GM23338 (cell line): Measurements from ENCODE around the gene ARL2. TPM values are rescaled to one million over a fixed set of nuclear protein-coding genes. Genes with fewer than 3 reads are reported as not detected.

ENCODE experiments used
- ATAC-seq: fragments of 200-7000 bp; cut with Tn5 transposase; 3 replicates; pipeline ENCODE4 v1.9.1; 2020
- DNase-seq: peaks from one replicate; pipeline ENCODE4 v3.0.0-alpha.2; 2015; ENCODE audit warnings: low spot score
- H2AFZ ChIP-seq: fragments of 200-600 bp; sonication (generic); 2 replicates; pipeline ENCODE4 v1.8.0; 2016; ENCODE audit warnings: antibody characterized with exemption, mild to moderate bottlenecking, moderate library complexity
- H3F3A ChIP-seq: fragments of 200-600 bp; sonication (generic); replicated peaks from 2 replicates; pipeline ENCODE4 v1.8.0; 2017; ENCODE audit warnings: antibody characterized with exemption, mixed run types, low read depth
- H3K27ac ChIP-seq: fragments of 200-600 bp; sonication (generic); 2 replicates; pipeline ENCODE4 v1.6.1; 2016; ENCODE audit warnings: low read depth
- H3K27me3 ChIP-seq: fragments of 200-600 bp; sonication (generic); 2 replicates; pipeline ENCODE4 v1.8.0; 2016; ENCODE audit warnings: mild to moderate bottlenecking, mixed run types, moderate library complexity; ENCODE audit not compliant: insufficient read depth
- H3K36me3 ChIP-seq: fragments of 200-600 bp; sonication (generic); 2 replicates; pipeline ENCODE4 v1.8.0; 2016; ENCODE audit warnings: mild to moderate bottlenecking; ENCODE audit not compliant: insufficient read depth
- H3K4me1 ChIP-seq: fragments of 200-600 bp; sonication (generic); 2 replicates; pipeline ENCODE4 v1.8.0; 2016; ENCODE audit warnings: mild to moderate bottlenecking, moderate library complexity; ENCODE audit not compliant: insufficient read depth
- H3K4me2 ChIP-seq: fragments of 200-600 bp; sonication (generic); 2 replicates; pipeline ENCODE4 v1.7.1; 2017; ENCODE audit warnings: mixed run types
- H3K4me3 ChIP-seq: fragments of 200-600 bp; sonication (generic); 2 replicates; pipeline ENCODE4 v1.6.1; 2016; ENCODE audit warnings: mixed run types
- H3K79me2 ChIP-seq: fragments of 200-600 bp; sonication (generic); replicated peaks from 2 replicates; pipeline ENCODE4 v1.8.0; 2017; ENCODE audit warnings: mild to moderate bottlenecking; ENCODE audit not compliant: insufficient read depth
- H3K9me2 ChIP-seq: fragments of 200-600 bp; sonication (generic); 2 replicates; pipeline ENCODE4 v1.8.0; 2017; ENCODE audit not compliant: insufficient read depth
- H4K20me1 ChIP-seq: fragments of 200-600 bp; sonication (generic); replicated peaks from 2 replicates; pipeline ENCODE4 v1.8.0; 2017; ENCODE audit warnings: mild to moderate bottlenecking; ENCODE audit not compliant: insufficient read depth
- H3K27ac Mint-ChIP-seq: 2 replicates; pipeline ENCODE4 v1.8.0; 2020; ENCODE audit warnings: inconsistent platforms, mild to moderate bottlenecking, moderate library complexity, mixed read lengths
- H3K27me3 Mint-ChIP-seq: 3 replicates; pipeline ENCODE4 v1.8.0; 2022; ENCODE audit warnings: low read depth, mild to moderate bottlenecking, moderate library complexity, mixed read lengths, inconsistent platforms; ENCODE audit not compliant: insufficient read depth, poor library complexity
- H3K36me3 Mint-ChIP-seq: 3 replicates; pipeline ENCODE4 v1.8.0; 2021; ENCODE audit warnings: low read depth, mild to moderate bottlenecking, inconsistent platforms, moderate library complexity, mixed read lengths
- H3K4me1 Mint-ChIP-seq: 3 replicates; pipeline ENCODE4 v1.8.0; 2020; ENCODE audit warnings: mild to moderate bottlenecking, inconsistent platforms, mixed read lengths
- H3K4me3 Mint-ChIP-seq: 3 replicates; pipeline ENCODE4 v1.8.0; 2021; ENCODE audit warnings: moderate library complexity, mild to moderate bottlenecking, inconsistent platforms, mixed read lengths
- H3K9me3 Mint-ChIP-seq: 3 replicates; pipeline ENCODE4 v1.8.0; 2020; ENCODE audit warnings: moderate library complexity, mild to moderate bottlenecking, inconsistent platforms, mixed read lengths
- CREB1 ChIP-seq: fragments of 250-450 bp; sonication (Bioruptor Pico); IDR thresholded peaks from 2 replicates; pipeline ENCODE4 v1.5.0; 2020; ENCODE audit warnings: low read depth, mild to moderate bottlenecking, moderate library complexity
- EZH2 ChIP-seq: fragments of 200-600 bp; sonication (generic); IDR thresholded peaks from one replicate; pipeline ENCODE4 v1.8.0; 2017; ENCODE audit warnings: antibody characterized with exemption, mild to moderate bottlenecking, low read depth; ENCODE audit not compliant: unreplicated experiment
- EZH2phosphoT487 ChIP-seq: fragments of 200-600 bp; sonication (generic); IDR thresholded peaks from one replicate; pipeline ENCODE4 v1.8.1; 2018; ENCODE audit warnings: antibody characterized with exemption; ENCODE audit not compliant: unreplicated experiment
- JUNB ChIP-seq: IDR thresholded peaks from one replicate; pipeline ENCODE4 v1.6.1; 2016; ENCODE audit warnings: antibody characterized with exemption; ENCODE audit not compliant: unreplicated experiment
- NANOG ChIP-seq: IDR thresholded peaks from 2 replicates; pipeline ENCODE4 v1.6.1; 2016; ENCODE audit warnings: antibody characterized with exemption, borderline replicate concordance
- POLR2AphosphoS5 ChIP-seq: IDR thresholded peaks from 2 replicates; pipeline ENCODE4 v1.6.1; 2016; ENCODE audit warnings: antibody characterized with exemption, low read depth
- STAT1 ChIP-seq: IDR thresholded peaks from one replicate; pipeline ENCODE4 v1.6.1; 2016; ENCODE audit warnings: antibody characterized with exemption; ENCODE audit not compliant: unreplicated experiment
- ZNF114 ChIP-seq: fragments of 250-450 bp; sonication (Bioruptor Pico); IDR thresholded peaks from 2 replicates; pipeline ENCODE4 v1.5.0; 2020; ENCODE audit warnings: mild to moderate bottlenecking, moderate library complexity
- ZNF331 ChIP-seq: fragments of 250-450 bp; sonication (Bioruptor Pico); IDR thresholded peaks from 2 replicates; pipeline ENCODE4 v1.5.0; 2020; ENCODE audit warnings: low read depth, mild to moderate bottlenecking, moderate library complexity
- polyA plus RNA-seq: library from polyadenylated mRNA; unstranded; fragments of >200 nt; fragmentation: Nextera tagmentation; extraction: Ambion mirVana; gene quantifications from 2 replicates; pipeline ENCODE4 v1.2.1, GENCODE V29; 2016
- total RNA-seq: library from RNA; depleted of rRNA; stranded (reverse); fragments of >200 nt; shearing (Covaris generic); gene quantifications from 2 replicates; pipeline ENCODE4 v1.2.3, GENCODE V29; 2014
- TF ChIP-seq, protein P1 (sequence below): fragments of 250-450 bp; sonication (Bioruptor Pico); IDR thresholded peaks from 2 replicates; pipeline ENCODE4 v1.5.0; 2020; ENCODE audit warnings: mild to moderate bottlenecking, moderate library complexity
- TF ChIP-seq, protein P2 (sequence below), 2 experiments: fragments of 200-600 bp in 1 of 2; sonication (generic) in 1 of 2; conservative IDR thresholded peaks; 2 replicates each; pipeline versions ENCODE4 v1.5.1 to v1.6.1; 2016 to 2017; ENCODE audit warnings: antibody characterized with exemption in 2 of 2, low read depth in 2 of 2, mild to moderate bottlenecking in 2 of 2, moderate library complexity in 1 of 2
- TF ChIP-seq, protein P3 (sequence below): IDR thresholded peaks from 2 replicates; pipeline ENCODE4 v1.6.1; 2016; ENCODE audit warnings: antibody characterized with exemption
- TF ChIP-seq, protein P4 (sequence below): IDR thresholded peaks from one replicate; pipeline ENCODE4 v1.6.1; 2018; ENCODE audit warnings: antibody characterized with exemption; ENCODE audit not compliant: unreplicated experiment

The ARL2 gene
- total and polyA plus RNA-seq, 2 experiments from 2014 or later: 193 to 236 TPM

DNA sequence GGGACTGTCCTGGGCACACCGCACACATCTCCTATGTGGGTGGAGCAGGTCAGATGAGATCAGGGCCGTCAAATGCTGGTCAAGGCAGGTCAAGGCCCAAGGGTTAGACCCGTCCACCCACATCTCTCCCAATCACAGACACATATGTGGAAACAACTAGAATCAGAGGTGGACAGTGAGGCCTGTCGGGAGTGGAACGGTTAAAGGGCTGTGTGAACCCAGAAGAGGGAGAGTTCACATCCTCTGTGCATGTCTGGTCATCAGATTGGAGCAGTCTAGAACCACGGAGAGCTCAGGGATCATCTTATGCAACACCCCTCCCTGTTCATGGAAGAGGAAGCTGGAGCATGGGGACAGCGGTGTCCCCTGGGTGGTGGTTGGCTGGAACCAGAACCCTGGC lies 5.9 kb downstream of the ARL2 start:
- no peak overlapping the region for H3K4me3 Mint-ChIP-seq
- H3F3A ChIP-seq: 0 out of 2 replicates have a peak, but pooled peaks cover 6% of the 10 kb centered on the region
- no peaks in the 10 kb centered on the region; the same call in 1 of the 2 replicates for H3K4me1 ChIP-seq
- no peak for ATAC-seq
- H3K27ac ChIP-seq: no peak overlapping the region
- H3K4me1 Mint-ChIP-seq: peaks cover 6% of the 10 kb centered on the region; the same call in 1 of the 3 replicates
- H3K4me2 ChIP-seq: no peak overlapping the region
- peaks cover 42% of the 10 kb centered on the region for H3K36me3 Mint-ChIP-seq
- no peak for DNase-seq
- no peak overlapping the region for H3K4me3 ChIP-seq
- no peaks in the 10 kb centered on the region; the same call in 2 of the 3 replicates for H3K9me3 Mint-ChIP-seq
- H2AFZ ChIP-seq: no peak overlapping the region
- H4K20me1 ChIP-seq: 0 out of 2 replicates have a peak, but pooled peaks cover 2% of the 10 kb centered on the region
- H3K27me3 Mint-ChIP-seq: peaks cover 8% of the 10 kb centered on the region
- H3K27ac Mint-ChIP-seq: no peak overlapping the region
- H3K9me2 ChIP-seq: no peaks in the 10 kb centered on the region
- H3K36me3 ChIP-seq: no peaks in the 10 kb centered on the region
- H3K27me3 ChIP-seq: no peaks in the 10 kb centered on the region
- TF ChIP-seq, protein P1, sequence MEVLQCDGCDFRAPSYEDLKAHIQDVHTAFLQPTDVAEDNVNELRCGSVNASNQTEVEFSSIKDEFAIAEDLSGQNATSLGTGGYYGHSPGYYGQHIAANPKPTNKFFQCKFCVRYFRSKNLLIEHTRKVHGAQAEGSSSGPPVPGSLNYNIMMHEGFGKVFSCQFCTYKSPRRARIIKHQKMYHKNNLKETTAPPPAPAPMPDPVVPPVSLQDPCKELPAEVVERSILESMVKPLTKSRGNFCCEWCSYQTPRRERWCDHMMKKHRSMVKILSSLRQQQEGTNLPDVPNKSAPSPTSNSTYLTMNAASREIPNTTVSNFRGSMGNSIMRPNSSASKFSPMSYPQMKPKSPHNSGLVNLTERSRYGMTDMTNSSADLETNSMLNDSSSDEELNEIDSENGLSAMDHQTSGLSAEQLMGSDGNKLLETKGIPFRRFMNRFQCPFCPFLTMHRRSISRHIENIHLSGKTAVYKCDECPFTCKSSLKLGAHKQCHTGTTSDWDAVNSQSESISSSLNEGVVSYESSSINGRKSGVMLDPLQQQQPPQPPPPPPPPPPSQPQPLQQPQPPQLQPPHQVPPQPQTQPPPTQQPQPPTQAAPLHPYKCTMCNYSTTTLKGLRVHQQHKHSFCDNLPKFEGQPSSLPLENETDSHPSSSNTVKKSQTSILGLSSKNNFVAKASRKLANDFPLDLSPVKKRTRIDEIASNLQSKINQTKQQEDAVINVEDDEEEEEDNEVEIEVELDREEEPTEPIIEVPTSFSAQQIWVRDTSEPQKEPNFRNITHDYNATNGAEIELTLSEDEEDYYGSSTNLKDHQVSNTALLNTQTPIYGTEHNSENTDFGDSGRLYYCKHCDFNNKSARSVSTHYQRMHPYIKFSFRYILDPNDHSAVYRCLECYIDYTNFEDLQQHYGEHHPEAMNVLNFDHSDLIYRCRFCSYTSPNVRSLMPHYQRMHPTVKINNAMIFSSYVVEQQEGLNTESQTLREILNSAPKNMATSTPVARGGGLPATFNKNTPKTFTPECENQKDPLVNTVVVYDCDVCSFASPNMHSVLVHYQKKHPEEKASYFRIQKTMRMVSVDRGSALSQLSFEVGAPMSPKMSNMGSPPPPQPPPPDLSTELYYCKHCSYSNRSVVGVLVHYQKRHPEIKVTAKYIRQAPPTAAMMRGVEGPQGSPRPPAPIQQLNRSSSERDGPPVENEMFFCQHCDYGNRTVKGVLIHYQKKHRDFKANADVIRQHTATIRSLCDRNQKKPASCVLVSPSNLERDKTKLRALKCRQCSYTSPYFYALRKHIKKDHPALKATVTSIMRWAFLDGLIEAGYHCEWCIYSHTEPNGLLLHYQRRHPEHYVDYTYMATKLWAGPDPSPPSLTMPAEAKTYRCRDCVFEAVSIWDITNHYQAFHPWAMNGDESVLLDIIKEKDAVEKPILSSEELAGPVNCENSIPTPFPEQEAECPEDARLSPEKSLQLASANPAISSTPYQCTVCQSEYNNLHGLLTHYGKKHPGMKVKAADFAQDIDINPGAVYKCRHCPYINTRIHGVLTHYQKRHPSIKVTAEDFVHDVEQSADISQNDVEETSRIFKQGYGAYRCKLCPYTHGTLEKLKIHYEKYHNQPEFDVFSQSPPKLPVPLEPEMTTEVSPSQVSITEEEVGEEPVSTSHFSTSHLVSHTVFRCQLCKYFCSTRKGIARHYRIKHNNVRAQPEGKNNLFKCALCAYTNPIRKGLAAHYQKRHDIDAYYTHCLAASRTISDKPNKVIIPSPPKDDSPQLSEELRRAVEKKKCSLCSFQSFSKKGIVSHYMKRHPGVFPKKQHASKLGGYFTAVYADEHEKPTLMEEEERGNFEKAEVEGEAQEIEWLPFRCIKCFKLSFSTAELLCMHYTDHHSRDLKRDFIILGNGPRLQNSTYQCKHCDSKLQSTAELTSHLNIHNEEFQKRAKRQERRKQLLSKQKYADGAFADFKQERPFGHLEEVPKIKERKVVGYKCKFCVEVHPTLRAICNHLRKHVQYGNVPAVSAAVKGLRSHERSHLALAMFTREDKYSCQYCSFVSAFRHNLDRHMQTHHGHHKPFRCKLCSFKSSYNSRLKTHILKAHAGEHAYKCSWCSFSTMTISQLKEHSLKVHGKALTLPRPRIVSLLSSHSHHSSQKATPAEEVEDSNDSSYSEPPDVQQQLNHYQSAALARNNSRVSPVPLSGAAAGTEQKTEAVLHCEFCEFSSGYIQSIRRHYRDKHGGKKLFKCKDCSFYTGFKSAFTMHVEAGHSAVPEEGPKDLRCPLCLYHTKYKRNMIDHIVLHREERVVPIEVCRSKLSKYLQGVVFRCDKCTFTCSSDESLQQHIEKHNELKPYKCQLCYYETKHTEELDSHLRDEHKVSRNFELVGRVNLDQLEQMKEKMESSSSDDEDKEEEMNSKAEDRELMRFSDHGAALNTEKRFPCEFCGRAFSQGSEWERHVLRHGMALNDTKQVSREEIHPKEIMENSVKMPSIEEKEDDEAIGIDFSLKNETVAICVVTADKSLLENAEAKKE (CRISPR knock-in tag): no peak
- TF ChIP-seq EZH2phosphoT487 (no peak), POLR2AphosphoS5 (no peak), ZNF114 (CRISPR knock-in tag) (no peak), EZH2 (no peak), ZNF331 (CRISPR knock-in tag) (no peak), NANOG (no peak), JUNB (no peak), CREB1 (no peak), STAT1 (no peak)
- TF ChIP-seq, protein P2, sequence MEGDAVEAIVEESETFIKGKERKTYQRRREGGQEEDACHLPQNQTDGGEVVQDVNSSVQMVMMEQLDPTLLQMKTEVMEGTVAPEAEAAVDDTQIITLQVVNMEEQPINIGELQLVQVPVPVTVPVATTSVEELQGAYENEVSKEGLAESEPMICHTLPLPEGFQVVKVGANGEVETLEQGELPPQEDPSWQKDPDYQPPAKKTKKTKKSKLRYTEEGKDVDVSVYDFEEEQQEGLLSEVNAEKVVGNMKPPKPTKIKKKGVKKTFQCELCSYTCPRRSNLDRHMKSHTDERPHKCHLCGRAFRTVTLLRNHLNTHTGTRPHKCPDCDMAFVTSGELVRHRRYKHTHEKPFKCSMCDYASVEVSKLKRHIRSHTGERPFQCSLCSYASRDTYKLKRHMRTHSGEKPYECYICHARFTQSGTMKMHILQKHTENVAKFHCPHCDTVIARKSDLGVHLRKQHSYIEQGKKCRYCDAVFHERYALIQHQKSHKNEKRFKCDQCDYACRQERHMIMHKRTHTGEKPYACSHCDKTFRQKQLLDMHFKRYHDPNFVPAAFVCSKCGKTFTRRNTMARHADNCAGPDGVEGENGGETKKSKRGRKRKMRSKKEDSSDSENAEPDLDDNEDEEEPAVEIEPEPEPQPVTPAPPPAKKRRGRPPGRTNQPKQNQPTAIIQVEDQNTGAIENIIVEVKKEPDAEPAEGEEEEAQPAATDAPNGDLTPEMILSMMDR (conservative IDR thresholded peaks at IDR 0.05; ENCODE audit: low read depth in 2 of 2): no peak
- TF ChIP-seq, protein P3, sequence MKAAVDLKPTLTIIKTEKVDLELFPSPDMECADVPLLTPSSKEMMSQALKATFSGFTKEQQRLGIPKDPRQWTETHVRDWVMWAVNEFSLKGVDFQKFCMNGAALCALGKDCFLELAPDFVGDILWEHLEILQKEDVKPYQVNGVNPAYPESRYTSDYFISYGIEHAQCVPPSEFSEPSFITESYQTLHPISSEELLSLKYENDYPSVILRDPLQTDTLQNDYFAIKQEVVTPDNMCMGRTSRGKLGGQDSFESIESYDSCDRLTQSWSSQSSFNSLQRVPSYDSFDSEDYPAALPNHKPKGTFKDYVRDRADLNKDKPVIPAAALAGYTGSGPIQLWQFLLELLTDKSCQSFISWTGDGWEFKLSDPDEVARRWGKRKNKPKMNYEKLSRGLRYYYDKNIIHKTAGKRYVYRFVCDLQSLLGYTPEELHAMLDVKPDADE: no peak
- TF ChIP-seq, protein P4, sequence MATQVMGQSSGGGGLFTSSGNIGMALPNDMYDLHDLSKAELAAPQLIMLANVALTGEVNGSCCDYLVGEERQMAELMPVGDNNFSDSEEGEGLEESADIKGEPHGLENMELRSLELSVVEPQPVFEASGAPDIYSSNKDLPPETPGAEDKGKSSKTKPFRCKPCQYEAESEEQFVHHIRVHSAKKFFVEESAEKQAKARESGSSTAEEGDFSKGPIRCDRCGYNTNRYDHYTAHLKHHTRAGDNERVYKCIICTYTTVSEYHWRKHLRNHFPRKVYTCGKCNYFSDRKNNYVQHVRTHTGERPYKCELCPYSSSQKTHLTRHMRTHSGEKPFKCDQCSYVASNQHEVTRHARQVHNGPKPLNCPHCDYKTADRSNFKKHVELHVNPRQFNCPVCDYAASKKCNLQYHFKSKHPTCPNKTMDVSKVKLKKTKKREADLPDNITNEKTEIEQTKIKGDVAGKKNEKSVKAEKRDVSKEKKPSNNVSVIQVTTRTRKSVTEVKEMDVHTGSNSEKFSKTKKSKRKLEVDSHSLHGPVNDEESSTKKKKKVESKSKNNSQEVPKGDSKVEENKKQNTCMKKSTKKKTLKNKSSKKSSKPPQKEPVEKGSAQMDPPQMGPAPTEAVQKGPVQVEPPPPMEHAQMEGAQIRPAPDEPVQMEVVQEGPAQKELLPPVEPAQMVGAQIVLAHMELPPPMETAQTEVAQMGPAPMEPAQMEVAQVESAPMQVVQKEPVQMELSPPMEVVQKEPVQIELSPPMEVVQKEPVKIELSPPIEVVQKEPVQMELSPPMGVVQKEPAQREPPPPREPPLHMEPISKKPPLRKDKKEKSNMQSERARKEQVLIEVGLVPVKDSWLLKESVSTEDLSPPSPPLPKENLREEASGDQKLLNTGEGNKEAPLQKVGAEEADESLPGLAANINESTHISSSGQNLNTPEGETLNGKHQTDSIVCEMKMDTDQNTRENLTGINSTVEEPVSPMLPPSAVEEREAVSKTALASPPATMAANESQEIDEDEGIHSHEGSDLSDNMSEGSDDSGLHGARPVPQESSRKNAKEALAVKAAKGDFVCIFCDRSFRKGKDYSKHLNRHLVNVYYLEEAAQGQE: no peak
- peaks cover 10% of the 10 kb centered on the region; the same call in 1 of the 2 replicates for H3K79me2 ChIP-seq
